Tibial nerve (tissue), 4 donors: Measurements from ENCODE around the gene SPAAR.

Source experiments
- CTCF ChIP-seq, 5 experiments: fragments of 200-600 bp in 3 of 5; fragments of 450-650 bp in 2 of 5; sonication (generic) in 3 of 5; IDR thresholded peaks; one replicate each; pipeline ENCODE4 v1.5.1; 2016 to 2019; ENCODE audit warnings: antibody characterized with exemption in 5 of 5, mild to moderate bottlenecking in 3 of 5, moderate library complexity in 2 of 5
- EP300 ChIP-seq, 2 donors: sonication (generic); formaldehyde crosslinking; IDR thresholded peaks; one replicate each; pipeline ENCODE4 v1.6.1; 2017; ENCODE audit warnings: antibody characterized with exemption in 2 of 2, mild to moderate bottlenecking in 1 of 2
- POLR2A ChIP-seq, 2 donors: fragments of 450-650 bp; IDR thresholded peaks; one replicate each; pipeline ENCODE4 v1.6.1; 2017; ENCODE audit warnings: antibody characterized with exemption in 2 of 2, mild to moderate bottlenecking in 2 of 2, moderate library complexity in 2 of 2

GRCh38 chr9:35905912-35906679 lies 3.2 kb upstream of the SPAAR start, which contains the start of gene HRCT1:
- TF ChIP-seq CTCF (IDR thresholded peaks at IDR 0.05) (no peak), POLR2A (IDR thresholded peaks at IDR 0.05) (peak in 1 of 2 donors; percentile 59), EP300 (IDR thresholded peaks at IDR 0.05) (peak; percentile 16 to 91)
